GM12878 (cell line): ENCODE results near the gene SPAG7. TPM values are rescaled to one million over a fixed set of nuclear protein-coding genes. Genes with fewer than 3 reads are reported as not detected.

Experiments
- ATF2 ChIP-seq: IDR thresholded peaks from 2 replicates; pipeline ENCODE4 v1.6.1; 2012; ENCODE audit warnings: low read length, inconsistent platforms
- CEBPZ ChIP-seq: fragments of 150-350 bp; IDR thresholded peaks from 2 replicates; pipeline ENCODE4 v1.6.1; 2016; ENCODE audit warnings: low read depth, low read length
- CHD4 ChIP-seq: fragments of 200-600 bp; sonication (generic); IDR thresholded peaks from 2 replicates; pipeline ENCODE4 v1.6.1; 2016; ENCODE audit warnings: mild to moderate bottlenecking
- CREB1 ChIP-seq: IDR thresholded peaks from 2 replicates; pipeline ENCODE4 v1.6.1; 2012; ENCODE audit warnings: low read depth, mild to moderate bottlenecking, inconsistent platforms
- CREM ChIP-seq: IDR thresholded peaks from 2 replicates; pipeline ENCODE4 v1.6.1; 2014; ENCODE audit warnings: antibody characterized with exemption, low read depth
- FOXK2 ChIP-seq: fragments of 450-650 bp; IDR thresholded peaks from 2 replicates; pipeline ENCODE4 v1.6.1; 2017; ENCODE audit warnings: mild to moderate bottlenecking, moderate library complexity
- GABPA ChIP-seq: IDR thresholded peaks from 2 replicates; pipeline ENCODE4 v1.6.1; 2014; ENCODE audit warnings: antibody characterized with exemption, low read depth, mild to moderate bottlenecking, inconsistent platforms
- HCFC1 ChIP-seq: fragments of 150-350 bp; IDR thresholded peaks from 2 replicates; pipeline ENCODE4 v1.6.1; 2014; ENCODE audit warnings: low read length
- IKZF1 ChIP-seq: fragments of 450-650 bp; conservative IDR thresholded peaks from 2 replicates; pipeline ENCODE4 v1.6.1; 2017; ENCODE audit warnings: antibody characterized with exemption, mild to moderate bottlenecking
- MEF2A ChIP-seq: IDR thresholded peaks from 2 replicates; pipeline ENCODE4 v1.6.1; 2011; ENCODE audit warnings: low read depth, mild to moderate bottlenecking, low read length, moderate library complexity; ENCODE audit not compliant: insufficient read depth
- MYB ChIP-seq: fragments of 150-350 bp; IDR thresholded peaks from 2 replicates; pipeline ENCODE4 v1.6.1; 2014; ENCODE audit warnings: mild to moderate bottlenecking, low read depth, low read length, borderline replicate concordance
- NFYA ChIP-seq: IDR thresholded peaks from 2 replicates; pipeline ENCODE4 v1.6.1; 2011; ENCODE audit warnings: low read depth, mild to moderate bottlenecking, low read length, improper control_type of control experiment, borderline replicate concordance
- NKRF ChIP-seq: fragments of 450-650 bp; conservative IDR thresholded peaks from 2 replicates; pipeline ENCODE4 v1.6.1; 2017; ENCODE audit warnings: mild to moderate bottlenecking, moderate library complexity
- NR2F1 ChIP-seq: fragments of 450-650 bp; conservative IDR thresholded peaks from 2 replicates; pipeline ENCODE4 v1.6.1; 2017; ENCODE audit warnings: mild to moderate bottlenecking
- POLR2AphosphoS2 ChIP-seq: IDR thresholded peaks from 2 replicates; pipeline ENCODE4 v1.6.1; 2011; ENCODE audit warnings: low read depth, mild to moderate bottlenecking, low read length, improper control_type of control experiment, moderate library complexity
- RAD51 ChIP-seq: fragments of 450-650 bp; IDR thresholded peaks from 2 replicates; pipeline ENCODE4 v1.6.1; 2016; ENCODE audit warnings: moderate library complexity, mild to moderate bottlenecking, inconsistent platforms
- RCOR1 ChIP-seq: conservative IDR thresholded peaks from 2 replicates; pipeline ENCODE4 v1.6.1; 2012; ENCODE audit warnings: low read depth, low read length, improper control_type of control experiment
- RELA ChIP-seq: fragments of 450-650 bp; IDR thresholded peaks from 2 replicates; pipeline ENCODE4 v1.8.0; 2014; ENCODE audit warnings: borderline replicate concordance; ENCODE audit not compliant: partially characterized antibody
- SMC3 ChIP-seq: IDR thresholded peaks from 2 replicates; pipeline ENCODE4 v1.6.1; 2011; ENCODE audit warnings: low read length, improper control_type of control experiment, borderline replicate concordance
- SREBF1 ChIP-seq: IDR thresholded peaks from 2 replicates; pipeline ENCODE4 v1.6.1; 2012; ENCODE audit warnings: mild to moderate bottlenecking, low read length
- SUZ12 ChIP-seq: fragments of 200-600 bp; sonication (generic); IDR thresholded peaks from one replicate; pipeline ENCODE4 v1.6.1; 2018; ENCODE audit warnings: antibody characterized with exemption, mild to moderate bottlenecking; ENCODE audit not compliant: unreplicated experiment
- TCF12 ChIP-seq: IDR thresholded peaks from 2 replicates; pipeline ENCODE4 v1.6.1; 2011; ENCODE audit warnings: low read depth, mild to moderate bottlenecking, low read length
- TCF3 ChIP-seq: IDR thresholded peaks from 2 replicates; pipeline ENCODE4 v1.6.1; 2012; ENCODE audit warnings: low read depth, mild to moderate bottlenecking, low read length, borderline replicate concordance; ENCODE audit not compliant: insufficient read depth
- ZNF24 ChIP-seq: fragments of 450-650 bp; IDR thresholded peaks from 2 replicates; pipeline ENCODE4 v1.6.1; 2017; ENCODE audit warnings: antibody characterized with exemption, mild to moderate bottlenecking
- ZNF384 ChIP-seq: IDR thresholded peaks from 2 replicates; pipeline ENCODE4 v1.6.1; 2012; ENCODE audit warnings: low read depth, mild to moderate bottlenecking, low read length, improper control_type of control experiment, borderline replicate concordance
- ZNF622 ChIP-seq: fragments of 450-650 bp; IDR thresholded peaks from 2 replicates; pipeline ENCODE4 v1.6.1; 2017; ENCODE audit warnings: mild to moderate bottlenecking, inconsistent platforms
- ZSCAN29 ChIP-seq: fragments of 450-650 bp; IDR thresholded peaks from 2 replicates; pipeline ENCODE4 v1.6.1; 2017; ENCODE audit warnings: mild to moderate bottlenecking, moderate library complexity
- polyA plus RNA-seq, 11 experiments: library from polyadenylated mRNA; depleted of rRNA in 4 of 11; unstranded in 6 of 11; stranded (reverse) in 5 of 11; fragments of >200 nt; fragmentation: Nextera tagmentation in 4 of 11; fragmentation: Illumina TruSeq in 1 of 11; extraction: Ambion mirVana in 4 of 11; extraction: Trizol in 1 of 11; gene quantifications; 1 replicate in 1 of 11; 2 replicates in 10 of 11; pipeline versions ENCODE4 v1.2.1 to v1.2.3, GENCODE V29; 2011 to 2016; ENCODE audit warnings: inconsistent platforms in 2 of 11, missing spikeins in 2 of 11, low read depth in 1 of 11
- total RNA-seq, 4 experiments: library from RNA; depleted of rRNA in 3 of 4; stranded (reverse); fragments of >200 nt in 3 of 4; fragmentation: Illumina TruSeq in 1 of 4; extraction: Trizol in 1 of 4; gene quantifications; 2 replicates each; pipeline versions ENCODE4 v1.2.1 to v1.2.3, GENCODE V29; 2013 to 2021

Gene SPAG7
- total and polyA plus RNA-seq, 10 of the 15 experiments (the other 5 are each of a cell fraction or from before 2014, with no cell fraction given), result 7.9 to 146 (median 88.7) TPM

- TF ChIP-seq ZNF384 (no peak), SMC3 (no peak), TCF3 (no peak), ZNF622 (no peak), NR2F1 (no peak), MEF2A (no peak), CHD4 (no peak), ZNF24 (no peak), CREB1 (peak; percentile 82), CEBPZ (peak; percentile 98), NKRF (0 out of 2 replicates have a peak, but pooled peaks have one; percentile 52), RAD51 (no peak), GABPA (peak; percentile 48; the same call in 1 of the 2 replicates), RELA (no peak), MYB (no peak), ATF2 (no peak), FOXK2 (0 out of 2 replicates have a peak, but pooled peaks have one; percentile 46), SUZ12 (no peak), NFYA (peak; percentile 97), CREM (0 out of 2 replicates have a peak, but pooled peaks have one; percentile 29), SREBF1 (no peak), POLR2AphosphoS2 (no peak), TCF12 (no peak), HCFC1 (no peak), IKZF1 (0 out of 2 replicates have a peak, but pooled peaks have one; percentile 16), RCOR1 (0 out of 2 replicates have a peak, but pooled peaks have one; percentile 61), ZSCAN29 (no peak)
These were observed 626 bp downstream of the SPAG7 start (continued) for GRCh38 chr17:4966844-4967538.
